HTR-8/SVneo (cell line): Measurements from ENCODE around the gene CTDP1.

ENCODE experiments used
- DNase-seq: peaks from one replicate; pipeline ENCODE4 v3.0.0; 2011; ENCODE audit warnings: low spot score, mixed read lengths; ENCODE audit not compliant: insufficient read length
- FAIRE-seq: peaks from 2 replicates; lab custom pipeline; 2011; peaks lifted over from hg19 to GRCh38; lab: Jason Lieb, UNC

The CTDP1 gene, protein sequence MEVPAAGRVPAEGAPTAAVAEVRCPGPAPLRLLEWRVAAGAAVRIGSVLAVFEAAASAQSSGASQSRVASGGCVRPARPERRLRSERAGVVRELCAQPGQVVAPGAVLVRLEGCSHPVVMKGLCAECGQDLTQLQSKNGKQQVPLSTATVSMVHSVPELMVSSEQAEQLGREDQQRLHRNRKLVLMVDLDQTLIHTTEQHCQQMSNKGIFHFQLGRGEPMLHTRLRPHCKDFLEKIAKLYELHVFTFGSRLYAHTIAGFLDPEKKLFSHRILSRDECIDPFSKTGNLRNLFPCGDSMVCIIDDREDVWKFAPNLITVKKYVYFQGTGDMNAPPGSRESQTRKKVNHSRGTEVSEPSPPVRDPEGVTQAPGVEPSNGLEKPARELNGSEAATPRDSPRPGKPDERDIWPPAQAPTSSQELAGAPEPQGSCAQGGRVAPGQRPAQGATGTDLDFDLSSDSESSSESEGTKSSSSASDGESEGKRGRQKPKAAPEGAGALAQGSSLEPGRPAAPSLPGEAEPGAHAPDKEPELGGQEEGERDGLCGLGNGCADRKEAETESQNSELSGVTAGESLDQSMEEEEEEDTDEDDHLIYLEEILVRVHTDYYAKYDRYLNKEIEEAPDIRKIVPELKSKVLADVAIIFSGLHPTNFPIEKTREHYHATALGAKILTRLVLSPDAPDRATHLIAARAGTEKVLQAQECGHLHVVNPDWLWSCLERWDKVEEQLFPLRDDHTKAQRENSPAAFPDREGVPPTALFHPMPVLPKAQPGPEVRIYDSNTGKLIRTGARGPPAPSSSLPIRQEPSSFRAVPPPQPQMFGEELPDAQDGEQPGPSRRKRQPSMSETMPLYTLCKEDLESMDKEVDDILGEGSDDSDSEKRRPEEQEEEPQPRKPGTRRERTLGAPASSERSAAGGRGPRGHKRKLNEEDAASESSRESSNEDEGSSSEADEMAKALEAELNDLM

GRCh38 chr18:79679552-79680099 lies at the start of gene CTDP1:
Gene CTDP1 (plus strand): TSS chr18:79679803. CDS start chr18:79679948, 145 bp downstream.
- peak; percentile 67 for DNase-seq
- no peak for FAIRE-seq

GRCh38 chr18:79630281-79631095 lies 49.1 kb upstream of the CTDP1 start:
- no peak for FAIRE-seq
- no peak for DNase-seq

- FAIRE-seq: no peak
These were observed 48.5 kb upstream of the CTDP1 start for GRCh38 chr18:79631096-79631507.

DNA sequence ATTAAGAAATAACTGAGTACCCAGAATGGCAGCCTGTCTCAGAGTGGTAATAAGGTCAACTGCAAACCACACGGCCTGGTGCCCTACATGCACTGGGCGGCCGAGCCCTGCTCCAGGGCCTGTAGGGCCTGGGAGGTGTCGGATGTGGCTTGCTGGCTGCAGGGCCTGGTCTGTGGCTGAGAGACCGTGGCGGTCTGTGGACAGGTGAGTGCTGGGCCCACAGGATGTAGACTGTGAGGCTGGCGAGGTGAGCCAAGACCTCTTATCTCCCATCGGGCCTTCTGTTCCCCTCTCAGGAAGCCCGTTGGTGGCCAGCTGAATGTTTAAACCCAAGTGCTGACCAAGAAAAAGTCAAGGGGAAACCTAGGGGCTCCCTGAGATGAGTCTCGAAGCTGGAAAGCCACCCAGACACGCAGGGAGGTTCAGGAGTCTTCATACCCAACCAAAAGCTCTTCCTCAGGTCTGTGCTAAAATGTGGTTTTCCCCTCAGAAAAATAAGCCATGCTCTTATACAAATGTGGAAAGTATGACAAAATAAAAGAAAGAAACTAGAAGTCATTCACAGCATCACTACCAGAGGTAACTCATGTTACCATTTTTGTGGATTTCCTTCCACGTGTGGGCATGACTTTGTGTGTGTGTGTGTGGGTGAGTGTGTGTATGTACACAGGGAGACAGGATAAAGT lies 47.7 kb upstream of the CTDP1 start:
- no peak for FAIRE-seq
- DNase-seq: no peak

More at GRCh38 chr18:79631096-79631507, 48.5 kb upstream of the CTDP1 start:
- no peak for DNase-seq

DNA sequence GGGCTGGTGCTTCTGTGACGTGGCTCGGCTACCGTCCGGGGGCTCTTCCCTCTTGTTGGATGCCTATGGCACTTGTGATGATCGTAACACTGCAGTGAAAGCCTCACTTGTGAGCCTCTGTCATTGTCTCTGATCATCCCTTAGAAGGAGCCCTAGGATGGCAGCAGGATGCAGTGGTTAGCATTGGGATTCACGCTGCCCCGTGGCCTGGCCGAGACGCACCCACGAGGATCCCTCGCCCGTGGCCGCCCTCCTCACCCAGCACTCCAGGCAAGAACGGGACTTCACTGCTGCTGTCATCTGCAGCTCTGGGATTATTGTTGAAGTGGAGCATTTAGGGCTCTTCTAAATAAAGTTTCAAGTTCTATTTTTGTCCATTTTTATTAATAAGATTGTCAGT lies 46.8 kb upstream of the CTDP1 start:
- DNase-seq (no peak), FAIRE-seq (no peak)

DNA sequence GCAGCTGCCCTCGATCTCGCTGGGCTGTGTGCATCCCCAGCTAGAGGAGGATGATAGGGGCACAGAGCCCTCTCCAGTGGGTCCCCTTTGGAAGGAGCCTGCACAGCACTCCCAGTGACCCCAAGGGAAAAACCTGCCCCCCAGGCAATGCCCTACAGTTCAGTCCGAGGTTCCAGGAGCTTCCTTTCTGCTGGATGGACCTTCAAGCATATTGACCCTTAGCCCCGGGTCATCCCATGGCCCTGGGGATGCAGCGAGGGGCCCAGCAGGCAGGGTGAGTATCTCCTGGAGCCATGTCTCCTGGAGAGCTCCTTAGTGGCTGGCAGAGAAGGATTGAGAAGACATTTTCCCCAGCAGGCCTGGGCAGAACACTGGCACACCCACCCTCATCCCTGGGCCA lies 45.4 kb upstream of the CTDP1 start:
- no peak for FAIRE-seq
- no peak for DNase-seq

GRCh38 chr18:79634593-79635426 lies 44.8 kb upstream of the CTDP1 start:
- no peak for FAIRE-seq
- DNase-seq: no peak

DNA sequence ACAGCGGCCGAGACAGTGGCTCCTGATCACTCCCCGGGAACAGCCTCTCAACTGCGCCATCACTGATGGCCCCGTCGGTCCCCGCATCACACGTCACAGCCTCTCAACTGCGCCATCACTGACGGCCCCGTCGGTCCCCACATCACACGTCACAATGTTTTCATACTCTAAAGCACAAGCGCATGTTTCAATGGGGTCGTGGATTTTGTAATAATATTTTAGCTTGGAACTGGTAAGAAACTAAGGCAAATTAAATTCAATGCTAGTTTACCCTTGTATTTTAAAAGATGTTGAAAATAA lies 44.2 kb upstream of the CTDP1 start:
- FAIRE-seq: no peak
- no peak for DNase-seq

DNA sequence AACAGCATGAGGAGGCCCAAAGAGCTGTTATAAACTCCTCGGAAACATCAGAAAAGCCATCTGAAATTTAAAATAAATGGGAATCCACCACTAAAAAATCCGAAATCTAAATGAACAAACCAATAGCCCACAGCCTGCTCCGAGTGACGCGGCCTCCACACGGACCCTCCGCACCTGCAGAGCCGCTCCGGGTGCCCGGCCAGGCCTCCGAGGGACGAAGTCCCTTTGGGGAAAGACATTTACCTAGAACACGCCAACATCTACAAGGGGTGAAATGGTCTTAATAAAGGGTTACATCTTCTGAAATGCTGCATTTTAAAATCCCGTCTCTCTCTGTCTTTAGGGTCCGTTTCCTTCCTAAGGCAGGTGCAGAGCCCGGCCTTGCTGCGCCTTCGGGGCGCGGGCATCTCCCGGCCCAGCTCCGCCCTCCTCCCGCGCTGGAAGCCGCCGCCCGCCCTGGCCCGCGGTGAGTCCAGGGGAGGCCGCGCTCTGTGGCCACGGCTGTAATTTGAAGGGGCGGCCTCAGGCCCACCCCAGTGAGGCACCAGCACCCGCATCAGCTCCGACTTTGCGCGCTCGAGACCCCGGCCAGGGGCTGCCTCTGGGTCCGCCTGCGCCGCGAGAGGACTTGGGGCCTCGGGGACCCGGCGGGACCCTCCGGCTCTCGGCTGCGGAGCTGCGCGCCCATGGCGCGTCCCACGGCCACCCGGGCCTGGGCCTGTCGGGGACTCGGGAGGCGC lies 42.3 kb upstream of the CTDP1 start:
- FAIRE-seq: no peak
- no peak for DNase-seq

DNA sequence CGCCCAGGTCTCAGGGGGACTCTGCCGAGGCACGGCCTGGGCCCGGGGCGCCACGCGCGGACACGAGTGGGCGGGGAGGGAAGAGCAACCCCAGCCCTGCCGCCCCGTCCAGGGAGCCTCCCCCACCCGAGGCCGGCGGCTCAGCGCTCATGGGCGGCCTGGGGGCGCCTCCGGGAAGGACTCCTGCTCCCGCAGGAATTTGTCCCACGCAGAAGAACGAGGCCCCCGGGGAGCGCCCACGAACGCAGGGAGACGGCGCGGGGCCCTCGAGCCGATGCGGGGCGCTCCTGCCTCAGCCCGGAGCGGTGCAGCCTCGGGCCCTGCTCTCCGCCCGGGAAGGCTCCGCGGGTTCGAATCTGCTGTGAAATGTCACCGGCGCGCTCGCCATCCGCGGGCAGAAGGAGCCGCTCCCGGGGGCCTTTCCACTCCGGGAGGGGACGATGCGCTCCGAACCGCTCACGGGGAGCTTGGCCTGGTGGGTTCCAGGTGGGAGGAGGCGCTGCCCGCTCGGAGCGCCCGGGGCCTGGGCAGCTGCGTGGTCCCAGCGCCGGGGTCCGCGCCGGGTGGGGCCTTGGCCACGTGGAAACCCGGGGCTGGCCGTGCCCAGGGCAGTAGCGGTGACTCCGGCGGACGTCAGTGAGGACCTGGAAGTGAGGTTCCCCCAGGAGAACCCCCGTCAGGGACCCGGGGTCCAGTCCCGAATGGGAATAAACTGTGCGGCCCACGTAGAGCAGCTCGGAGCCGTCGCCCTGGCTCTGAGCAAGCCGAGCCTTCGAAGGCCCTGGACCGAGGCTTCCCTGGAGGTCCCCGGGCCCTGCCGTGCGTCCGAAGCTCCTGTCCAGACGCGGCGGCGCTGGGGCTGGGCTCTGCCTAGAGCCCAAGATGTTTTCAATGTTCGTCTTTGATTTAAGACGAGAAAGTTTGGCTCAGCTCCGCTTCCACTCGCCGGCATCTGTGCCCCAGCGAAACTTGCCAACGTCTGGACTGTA lies 41.4 kb upstream of the CTDP1 start:
- no peak for FAIRE-seq
- no peak for DNase-seq

GRCh38 chr18:79639072-79639829 lies 40.4 kb upstream of the CTDP1 start:
- DNase-seq (no peak), FAIRE-seq (no peak)

DNA sequence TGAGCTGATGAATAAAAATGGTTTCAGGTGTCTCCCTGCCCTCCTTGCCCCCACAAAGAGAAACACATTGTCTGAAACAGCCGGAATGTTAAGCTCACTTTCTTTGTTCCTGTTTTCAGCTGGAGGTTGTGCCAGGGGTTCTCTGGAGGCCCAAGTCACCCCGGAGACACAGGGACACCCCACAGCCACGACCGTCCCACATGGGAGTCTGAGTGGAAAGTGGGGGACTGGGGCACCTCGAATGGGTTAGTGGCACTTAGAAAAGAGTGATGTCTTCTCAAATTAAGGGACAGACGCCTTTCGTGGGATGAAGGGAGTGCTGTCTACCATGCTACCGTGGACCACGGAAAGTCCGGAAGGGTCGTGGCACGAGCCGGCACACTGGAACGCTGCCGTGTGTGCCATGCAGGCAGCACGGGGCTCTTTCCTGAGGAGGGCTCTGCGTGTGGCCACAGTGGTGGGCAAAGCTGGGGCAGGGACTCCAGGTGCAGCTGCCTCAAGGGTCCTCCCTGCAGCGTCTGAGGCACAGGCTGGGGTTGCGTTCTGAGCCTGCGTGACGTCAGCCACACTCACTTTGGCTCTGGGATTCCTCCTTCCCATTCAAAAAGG lies 39.4 kb upstream of the CTDP1 start:
- DNase-seq (no peak), FAIRE-seq (no peak)

DNA sequence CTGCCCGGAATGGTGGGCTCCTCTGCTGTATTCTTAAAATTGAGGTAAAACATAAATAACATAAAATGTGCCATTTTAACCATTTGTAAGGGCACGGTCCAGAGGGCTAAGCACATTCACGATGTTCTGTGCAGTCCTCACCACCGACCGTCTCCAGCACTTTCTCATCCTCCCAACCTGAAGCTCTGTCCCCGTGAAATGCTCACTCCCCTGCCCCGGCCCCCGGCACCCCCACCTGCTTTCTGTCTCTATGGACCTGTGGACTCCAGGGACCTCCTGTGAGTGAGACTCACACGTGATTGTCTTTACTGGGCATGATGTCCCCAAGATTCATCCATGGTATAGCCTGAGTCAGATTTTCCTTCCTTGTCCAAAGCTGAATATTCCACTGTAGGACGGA lies 38.7 kb upstream of the CTDP1 start:
- DNase-seq (no peak), FAIRE-seq (no peak)

DNA sequence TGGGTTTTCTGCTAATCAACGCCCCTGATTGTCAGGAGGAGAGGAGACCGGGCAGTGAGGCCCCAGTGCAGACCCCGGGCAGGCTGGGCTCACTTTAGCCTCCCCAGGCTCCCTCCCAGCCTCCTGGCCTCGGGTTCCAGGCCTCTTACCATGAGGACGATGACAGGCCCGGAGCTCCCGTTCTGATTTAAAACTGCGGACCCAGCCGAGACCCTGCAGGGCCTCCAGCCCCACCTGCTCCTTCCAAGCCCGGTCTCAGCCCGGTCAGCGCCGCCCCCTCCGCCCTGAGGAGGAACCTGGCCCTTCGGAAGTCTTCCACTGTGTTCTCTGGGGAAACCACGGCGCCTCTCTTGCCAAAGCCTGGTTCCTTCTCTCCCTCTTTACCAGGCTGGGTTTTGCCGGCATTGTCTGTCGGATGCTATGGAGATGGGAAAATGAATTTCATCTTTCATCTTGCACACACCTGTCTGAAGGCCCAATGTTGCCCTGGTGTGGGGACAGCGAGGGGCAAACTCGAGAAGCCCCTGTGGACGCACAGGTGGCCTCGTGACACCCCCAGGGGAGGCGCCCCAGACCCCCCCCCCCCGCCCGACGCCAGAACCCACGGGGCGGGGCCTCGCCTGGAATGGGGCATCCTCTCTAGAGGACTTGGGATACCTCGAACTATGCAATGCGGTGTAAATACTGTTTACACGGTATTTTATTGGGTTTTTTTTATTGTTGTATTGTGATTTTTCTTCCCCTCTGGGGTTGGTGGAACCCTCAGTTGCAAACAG lies 37.7 kb upstream of the CTDP1 start:
- FAIRE-seq (no peak), DNase-seq (no peak)

DNA sequence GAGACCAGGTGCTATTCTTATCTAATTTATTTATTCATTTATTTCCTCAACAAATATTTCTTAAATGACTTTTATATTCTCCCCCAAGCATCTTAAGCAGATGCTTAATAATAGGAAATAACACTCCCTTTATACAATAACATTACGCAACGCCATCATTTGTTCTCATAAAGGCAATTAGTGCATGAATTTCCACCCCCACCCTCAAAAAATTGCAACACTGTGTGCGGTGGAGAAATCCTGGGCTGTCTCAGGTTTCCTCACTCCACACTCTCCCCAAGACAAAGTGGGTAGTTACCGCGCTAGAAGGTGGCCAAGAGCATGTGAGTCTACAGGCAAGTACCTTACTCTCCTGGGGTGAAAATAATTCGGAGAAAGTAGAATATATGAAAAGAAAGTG lies 37.0 kb upstream of the CTDP1 start:
- FAIRE-seq: no peak

More for the DNA sequence above, 37.0 kb upstream of the CTDP1 start:
- no peak for DNase-seq
